PC-9 (cell line): ENCODE data around the gene SPTSSB. TPM values are rescaled to one million over a fixed set of nuclear protein-coding genes. Genes with fewer than 3 reads are reported as not detected.

Experiments
- BruUV-seq: library from RNA; stranded (reverse); fragments of 400-500 nt; replicated peaks from 2 replicates; lab custom pipeline; 2021; lab: Mats Ljungman, UMichigan
- CTCF ChIA-PET: fragments of 300-600 bp; sonication (Branson Sonifier 250); formaldehyde crosslinking; loops from one replicate; lab custom pipeline; 2022; ENCODE audit warnings: antibody characterized with exemption; lab: Charles Lee
- POLR2A ChIA-PET: fragments of 300-600 bp; sonication (Branson Sonifier 250); formaldehyde crosslinking; loops from one replicate; lab custom pipeline; 2022; ENCODE audit warnings: antibody characterized with exemption; ENCODE audit not compliant: unreplicated experiment; lab: Charles Lee
- DNase-seq, 2 experiments: peaks; one replicate each; pipeline versions ENCODE4 v3.0.0 to v3.0.0-alpha.2; 2015 to 2022; ENCODE audit warnings: mixed read lengths in 1 of 2
- H2AFZ ChIP-seq: fragments of 200-600 bp; sonication (generic); 2 replicates; pipeline ENCODE4 v1.8.1; 2017; ENCODE audit warnings: antibody characterized with exemption
- H3F3A ChIP-seq: fragments of 200-600 bp; sonication (generic); 2 replicates; pipeline ENCODE4 v1.8.1; 2017; ENCODE audit warnings: antibody characterized with exemption, mild to moderate bottlenecking, low read depth; ENCODE audit not compliant: insufficient read depth
- H3K27ac ChIP-seq: fragments of 200-600 bp; sonication (generic); 2 replicates; pipeline ENCODE4 v1.6.1; 2016; ENCODE audit warnings: mixed run types
- H3K27me3 ChIP-seq: fragments of 200-600 bp; sonication (generic); 2 replicates; pipeline ENCODE4 v1.6.1; 2016; ENCODE audit warnings: low read depth, mixed run types; ENCODE audit not compliant: insufficient read depth
- H3K36me3 ChIP-seq: fragments of 200-600 bp; sonication (generic); 2 replicates; pipeline ENCODE4 v1.6.1; 2016; ENCODE audit warnings: low read depth, mixed run types
- H3K4me1 ChIP-seq: fragments of 200-600 bp; sonication (generic); replicated peaks from 2 replicates; pipeline ENCODE4 v1.6.1; 2016; ENCODE audit warnings: mixed run types; ENCODE audit not compliant: insufficient read depth
- H3K4me2 ChIP-seq: fragments of 200-600 bp; sonication (generic); 2 replicates; pipeline ENCODE4 v1.6.1; 2017; ENCODE audit warnings: mixed run types
- H3K4me3 ChIP-seq: fragments of 200-600 bp; sonication (generic); 2 replicates; pipeline ENCODE4 v1.6.1; 2016; ENCODE audit warnings: mixed run types
- H3K79me2 ChIP-seq: fragments of 200-600 bp; sonication (generic); 2 replicates; pipeline ENCODE4 v1.6.1; 2017; ENCODE audit warnings: low read depth, mixed run types
- H3K9me2 ChIP-seq: fragments of 200-600 bp; sonication (generic); 2 replicates; pipeline ENCODE4 v1.8.1; 2017; ENCODE audit warnings: mild to moderate bottlenecking; ENCODE audit not compliant: insufficient read depth
- H3K9me3 ChIP-seq: fragments of 200-600 bp; sonication (generic); 2 replicates; pipeline ENCODE4 v1.8.1; 2016; ENCODE audit warnings: low read depth; ENCODE audit not compliant: insufficient read depth
- H4K20me1 ChIP-seq: fragments of 200-600 bp; sonication (generic); 2 replicates; pipeline ENCODE4 v1.8.1; 2017; ENCODE audit not compliant: insufficient read depth
- EZH2 ChIP-seq: fragments of 200-600 bp; sonication (generic); IDR thresholded peaks from 2 replicates; pipeline ENCODE4 v1.8.0; 2017; ENCODE audit warnings: antibody characterized with exemption, low read depth
- intact Hi-C: fragments of 100-400 bp; cut with micrococcal nuclease; formaldehyde crosslinking; loops from one replicate; pipeline ENCODE4 v1.10.0; 2022; ENCODE audit not compliant: unreplicated experiment
- total RNA-seq: library from RNA; stranded (reverse); gene quantifications from 2 replicates; pipeline ENCODE4 v1.2.3, GENCODE V29; 2021
- TF ChIP-seq, protein P1 (sequence below): fragments of 200-600 bp; sonication (generic); conservative IDR thresholded peaks from 2 replicates; pipeline ENCODE4 v1.6.1; 2017; ENCODE audit warnings: mixed run types, antibody characterized with exemption, mild to moderate bottlenecking, moderate library complexity

SPTSSB gene
- total RNA-seq, 1 experiment from 2014 or later, result 4.0 TPM

- intact Hi-C loops, result no loop called here
- H2AFZ ChIP-seq, result no peak overlapping the region
- H3K4me3 ChIP-seq, result no peak overlapping the region
- no peaks in the 10 kb centered on the region for H3K79me2 ChIP-seq
- TF ChIP-seq, protein P1, sequence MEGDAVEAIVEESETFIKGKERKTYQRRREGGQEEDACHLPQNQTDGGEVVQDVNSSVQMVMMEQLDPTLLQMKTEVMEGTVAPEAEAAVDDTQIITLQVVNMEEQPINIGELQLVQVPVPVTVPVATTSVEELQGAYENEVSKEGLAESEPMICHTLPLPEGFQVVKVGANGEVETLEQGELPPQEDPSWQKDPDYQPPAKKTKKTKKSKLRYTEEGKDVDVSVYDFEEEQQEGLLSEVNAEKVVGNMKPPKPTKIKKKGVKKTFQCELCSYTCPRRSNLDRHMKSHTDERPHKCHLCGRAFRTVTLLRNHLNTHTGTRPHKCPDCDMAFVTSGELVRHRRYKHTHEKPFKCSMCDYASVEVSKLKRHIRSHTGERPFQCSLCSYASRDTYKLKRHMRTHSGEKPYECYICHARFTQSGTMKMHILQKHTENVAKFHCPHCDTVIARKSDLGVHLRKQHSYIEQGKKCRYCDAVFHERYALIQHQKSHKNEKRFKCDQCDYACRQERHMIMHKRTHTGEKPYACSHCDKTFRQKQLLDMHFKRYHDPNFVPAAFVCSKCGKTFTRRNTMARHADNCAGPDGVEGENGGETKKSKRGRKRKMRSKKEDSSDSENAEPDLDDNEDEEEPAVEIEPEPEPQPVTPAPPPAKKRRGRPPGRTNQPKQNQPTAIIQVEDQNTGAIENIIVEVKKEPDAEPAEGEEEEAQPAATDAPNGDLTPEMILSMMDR, result no peak
- TF ChIP-seq EZH2, result no peak
- no peaks in the 10 kb centered on the region for H3K9me2 ChIP-seq
- peak in 1 of 2 experiments; percentile 42 for DNase-seq
- 0 out of 2 replicates have a peak overlapping the region, but pooled peaks have one; percentile 11 for H3K27ac ChIP-seq
- no TSS peak for BruUV-seq
- H4K20me1 ChIP-seq, result no peaks in the 10 kb centered on the region
- ChIA-PET POLR2A (no interaction called here), CTCF (no interaction called here)
- no peaks in the 10 kb centered on the region; the same call in 1 of the 2 replicates for H3K9me3 ChIP-seq
- no peaks in the 10 kb centered on the region for H3F3A ChIP-seq
- peak overlapping the region; percentile 10; the same call in 1 of the 2 replicates for H3K4me2 ChIP-seq
- no peaks in the 10 kb centered on the region for H3K36me3 ChIP-seq
- peaks cover 5% of the 10 kb centered on the region for H3K4me1 ChIP-seq
- H3K27me3 ChIP-seq, result no peaks in the 10 kb centered on the region
Observed at GRCh38 chr3:161323926-161324621, 47.2 kb downstream of the SPTSSB start.

GRCh38 chr3:161322781-161323568 lies 48.3 kb downstream of the SPTSSB start:
- H3K4me2 ChIP-seq, result no peak overlapping the region
- peak overlapping the region; percentile 46; the same call in 1 of the 2 replicates for H2AFZ ChIP-seq
- H3K4me3 ChIP-seq, result no peak overlapping the region
- H3K4me1 ChIP-seq, result peaks cover 5% of the 10 kb centered on the region
- no peaks in the 10 kb centered on the region for H3K36me3 ChIP-seq
- no TSS peak for BruUV-seq
- no peaks in the 10 kb centered on the region; the same call in 1 of the 2 replicates for H3K9me3 ChIP-seq
- no peaks in the 10 kb centered on the region for H3F3A ChIP-seq
- no peaks in the 10 kb centered on the region for H4K20me1 ChIP-seq
- H3K79me2 ChIP-seq, result no peaks in the 10 kb centered on the region
- DNase-seq, result no peak
- no peaks in the 10 kb centered on the region for H3K9me2 ChIP-seq
- CTCF ChIA-PET, result interaction anchor here (1.0 kb wide), 1 partner anchor 48 kb away, joined by 5 read pairs; no protein-coding TSS in a partner anchor
- no peaks in the 10 kb centered on the region for H3K27me3 ChIP-seq
- H3K27ac ChIP-seq, result no peak overlapping the region
- TF ChIP-seq, protein P1, result no peak
- no peak for TF ChIP-seq EZH2
- POLR2A ChIA-PET, result interaction anchor here (1.1 kb wide), 1 partner anchor 163 kb away, joined by 3 read pairs; no protein-coding TSS in a partner anchor
- intact Hi-C loops, result no loop called here

DNA sequence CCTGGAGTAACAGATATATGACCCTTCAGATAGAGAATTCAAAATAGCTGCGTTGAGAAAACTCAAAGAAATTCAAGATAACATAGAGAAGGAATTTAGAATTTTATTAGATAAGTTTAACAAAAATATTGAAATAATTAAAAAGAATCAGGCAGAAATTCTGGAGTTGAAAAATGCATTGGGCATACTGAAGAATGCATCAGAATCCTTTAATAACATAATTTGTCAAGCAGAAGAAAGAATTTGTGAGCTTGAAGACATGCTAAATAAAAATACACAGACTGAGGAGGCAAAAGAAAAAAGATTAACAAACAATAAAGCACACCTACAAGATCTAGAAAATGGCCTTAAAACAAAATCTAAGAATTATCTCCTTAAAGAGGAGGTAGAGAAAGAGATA lies 50.5 kb downstream of the SPTSSB start:
- ChIA-PET CTCF (no interaction called here), POLR2A (no interaction called here)
- Histone ChIP-seq H2AFZ (no peak overlapping the region), H3K4me1 (peaks cover 21% of the 10 kb centered on the region), H3K9me3 (no peaks in the 10 kb centered on the region; the same call in 1 of the 2 replicates), H3K36me3 (no peaks in the 10 kb centered on the region), H4K20me1 (no peaks in the 10 kb centered on the region), H3K4me3 (no peak overlapping the region), H3K4me2 (no peak overlapping the region), H3K9me2 (no peaks in the 10 kb centered on the region), H3K27ac (no peak overlapping the region), H3K27me3 (no peaks in the 10 kb centered on the region), H3F3A (peaks cover 17% of the 10 kb centered on the region), H3K79me2 (no peaks in the 10 kb centered on the region)
- TF ChIP-seq, protein P1, result no peak
- TF ChIP-seq EZH2, result no peak
- no peak for DNase-seq
- no TSS peak for BruUV-seq
- intact Hi-C loops, result no loop called here
